WTC11 (cell line): ENCODE data around the gene P2RX6. TPM values are rescaled to one million over a fixed set of nuclear protein-coding genes. Genes with fewer than 3 reads are reported as not detected.

ENCODE experiments used
- ATAC-seq: fragments of 200-7000 bp; cut with Tn5 transposase; 2 replicates; pipeline ENCODE4 v1.10.0; 2021; ENCODE audit warnings: mild to moderate bottlenecking, moderate library complexity
- CTCF ChIA-PET: fragments of 300-600 bp; sonication (Branson Sonifier 250); formaldehyde crosslinking; loops from one replicate; lab custom pipeline; 2021; ENCODE audit warnings: antibody characterized with exemption; lab: Charles Lee
- POLR2A ChIA-PET: fragments of 350-600 bp; sonication (Branson Sonifier 250); formaldehyde crosslinking; loops from one replicate; lab custom pipeline; 2021; ENCODE audit warnings: antibody characterized with exemption; lab: Charles Lee
- DNase-seq: peaks from one replicate; pipeline ENCODE4 v3.0.0; 2021; ENCODE audit warnings: low spot score
- H3K27ac Mint-ChIP-seq: 2 replicates; pipeline ENCODE4 v1.8.0; 2021; ENCODE audit warnings: mixed read lengths
- H3K27me3 Mint-ChIP-seq: 2 replicates; pipeline ENCODE4 v1.8.0; 2021; ENCODE audit warnings: low read depth, mild to moderate bottlenecking, moderate library complexity, mixed read lengths
- H3K36me3 Mint-ChIP-seq: 2 replicates; pipeline ENCODE4 v1.8.0; 2021; ENCODE audit warnings: mixed read lengths
- H3K4me1 Mint-ChIP-seq: 2 replicates; pipeline ENCODE4 v1.8.0; 2022; ENCODE audit warnings: mixed read lengths
- H3K4me3 Mint-ChIP-seq: 2 replicates; pipeline ENCODE4 v1.8.0; 2021; ENCODE audit warnings: mild to moderate bottlenecking, moderate library complexity, mixed read lengths
- H3K9me3 Mint-ChIP-seq: 2 replicates; pipeline ENCODE4 v1.8.0; 2021; ENCODE audit warnings: mixed read lengths
- ATF2 ChIP-seq: sonication (generic); formaldehyde crosslinking; IDR thresholded peaks from 2 replicates; pipeline ENCODE4 v1.8.1; 2022; ENCODE audit warnings: low read depth, missing genetic modification reagents, borderline replicate concordance
- ERG ChIP-seq: fragments of 250-450 bp; sonication (Bioruptor Pico); IDR thresholded peaks from 2 replicates; pipeline ENCODE4 v1.8.0; 2021; ENCODE audit warnings: mild to moderate bottlenecking
- FOXP1 ChIP-seq: sonication (generic); formaldehyde crosslinking; IDR thresholded peaks from 2 replicates; pipeline ENCODE4 v1.8.0; 2022; ENCODE audit warnings: missing genetic modification reagents, mild to moderate bottlenecking, moderate library complexity, borderline replicate concordance
- GABPB1 ChIP-seq: sonication (generic); formaldehyde crosslinking; IDR thresholded peaks from 2 replicates; pipeline ENCODE4 v1.8.1; 2023; ENCODE audit warnings: mild to moderate bottlenecking, missing genetic modification reagents
- JAZF1 ChIP-seq: fragments of 250-450 bp; sonication (Bioruptor Pico); IDR thresholded peaks from 2 replicates; pipeline ENCODE4 v1.9.0; 2021; ENCODE audit warnings: moderate library complexity, mild to moderate bottlenecking, inconsistent platforms
- MAX ChIP-seq: sonication (generic); formaldehyde crosslinking; IDR thresholded peaks from 2 replicates; pipeline ENCODE4 v1.8.0; 2022; ENCODE audit warnings: mild to moderate bottlenecking, missing genetic modification reagents
- MLX ChIP-seq: sonication (generic); formaldehyde crosslinking; IDR thresholded peaks from 2 replicates; pipeline ENCODE4 v1.8.1; 2023; ENCODE audit warnings: mild to moderate bottlenecking, missing genetic modification reagents, moderate library complexity
- MYBL2 ChIP-seq: sonication (generic); formaldehyde crosslinking; IDR thresholded peaks from 2 replicates; pipeline ENCODE4 v1.8.1; 2023; ENCODE audit warnings: mild to moderate bottlenecking, moderate library complexity, missing genetic modification reagents
- NFE2L1 ChIP-seq: sonication (generic); formaldehyde crosslinking; IDR thresholded peaks from 2 replicates; pipeline ENCODE4 v1.8.1; 2023; ENCODE audit warnings: missing genetic modification reagents
- NFYB ChIP-seq: sonication (generic); formaldehyde crosslinking; conservative IDR thresholded peaks from 2 replicates; pipeline ENCODE4 v1.8.0; 2022; ENCODE audit warnings: low read depth, missing genetic modification reagents
- NR3C1 ChIP-seq: sonication (generic); formaldehyde crosslinking; conservative IDR thresholded peaks from 2 replicates; pipeline ENCODE4 v1.8.1; 2023; ENCODE audit warnings: low read depth, mild to moderate bottlenecking, missing genetic modification reagents
- RELA ChIP-seq: sonication (generic); formaldehyde crosslinking; IDR thresholded peaks from 2 replicates; pipeline ENCODE4 v1.8.1; 2022; ENCODE audit warnings: missing genetic modification reagents, mild to moderate bottlenecking, borderline replicate concordance
- RORB ChIP-seq: fragments of 250-450 bp; sonication (Bioruptor Pico); IDR thresholded peaks from 2 replicates; pipeline ENCODE4 v1.9.0; 2021; ENCODE audit warnings: mild to moderate bottlenecking
- SOX15 ChIP-seq: fragments of 250-450 bp; sonication (Bioruptor Pico); IDR thresholded peaks from 2 replicates; pipeline ENCODE4 v1.9.0; 2021; ENCODE audit warnings: mild to moderate bottlenecking
- TCF7 ChIP-seq: sonication (generic); formaldehyde crosslinking; IDR thresholded peaks from 2 replicates; pipeline ENCODE4 v1.8.0; 2022; ENCODE audit warnings: mild to moderate bottlenecking, low read depth, missing genetic modification reagents, moderate library complexity
- TEAD1 ChIP-seq: sonication (generic); formaldehyde crosslinking; IDR thresholded peaks from 2 replicates; pipeline ENCODE4 v1.8.0; 2022; ENCODE audit warnings: mild to moderate bottlenecking, missing genetic modification reagents
- TP53 ChIP-seq: sonication (generic); formaldehyde crosslinking; IDR thresholded peaks from 2 replicates; pipeline ENCODE4 v1.8.1; 2023; ENCODE audit warnings: mild to moderate bottlenecking, missing genetic modification reagents
- ZBTB21 ChIP-seq: sonication (generic); formaldehyde crosslinking; IDR thresholded peaks from 2 replicates; pipeline ENCODE4 v1.8.1; 2023; ENCODE audit warnings: mild to moderate bottlenecking, missing genetic modification reagents, borderline replicate concordance
- ZMAT4 ChIP-seq: fragments of 250-450 bp; sonication (Bioruptor Pico); IDR thresholded peaks from 2 replicates; pipeline ENCODE4 v1.9.0; 2021; ENCODE audit warnings: mild to moderate bottlenecking
- ZNF281 ChIP-seq: sonication (generic); formaldehyde crosslinking; IDR thresholded peaks from 2 replicates; pipeline ENCODE4 v1.8.0; 2023; ENCODE audit warnings: mild to moderate bottlenecking, missing genetic modification reagents
- ZNF423 ChIP-seq: fragments of 250-450 bp; sonication (Bioruptor Pico); IDR thresholded peaks from 2 replicates; pipeline ENCODE4 v2.1.2; 2022; ENCODE audit warnings: mild to moderate bottlenecking, moderate library complexity
- ZNF425 ChIP-seq: fragments of 250-450 bp; sonication (Bioruptor Pico); conservative IDR thresholded peaks from 2 replicates; pipeline ENCODE4 v1.9.0; 2021; ENCODE audit warnings: mild to moderate bottlenecking
- ZNF532 ChIP-seq: fragments of 250-450 bp; sonication (Bioruptor Pico); IDR thresholded peaks from 2 replicates; pipeline ENCODE4 v1.9.0; 2021; ENCODE audit warnings: mild to moderate bottlenecking, borderline replicate concordance
- total RNA-seq: library from RNA; stranded (reverse); gene quantifications from 3 replicates; pipeline ENCODE4 v1.2.3, GENCODE V29; 2021

P2RX6 gene
- total RNA-seq, 1 experiment from 2014 or later: 0.13 TPM

- DNase-seq (peak; percentile 63), ATAC-seq (peak; percentile 75)
- Mint-ChIP-seq H3K4me1 (peaks cover 6% of the 10 kb centered on the region), H3K9me3 (no peaks in the 10 kb centered on the region), H3K27me3 (peaks cover 33% of the 10 kb centered on the region), H3K4me3 (peak within 1 kb of the TSS; percentile 68), H3K27ac (no peak within 1 kb of the TSS), H3K36me3 (no peaks in the 10 kb centered on the region)
- ChIA-PET POLR2A (interaction anchor here (0.9 kb wide), 1 partner anchor 33 kb away, joined by 5 read pairs; no protein-coding TSS in a partner anchor), CTCF (interaction anchor here (0.6 to 2.1 kb wide), 4 partner anchors 11 to 141 kb away, joined by 3 to 16 read pairs (median 4); no protein-coding TSS in a partner anchor)
- 0 out of 2 replicates have a peak, but pooled peaks have one; percentile 36 for TF ChIP-seq RELA (CRISPR knock-in tag)
- no peak for TF ChIP-seq SOX15 (CRISPR knock-in tag)
- no peak for TF ChIP-seq ZNF423 (CRISPR knock-in tag)
- TF ChIP-seq RORB (CRISPR knock-in tag): no peak
- TF ChIP-seq TP53 (CRISPR knock-in tag): no peak
- 0 out of 2 replicates have a peak, but pooled peaks have one; percentile 66 for TF ChIP-seq TCF7 (CRISPR knock-in tag)
- TF ChIP-seq GABPB1: no peak
- peak; percentile 38; the same call in 1 of the 2 replicates for TF ChIP-seq ZNF281 (CRISPR knock-in tag)
- TF ChIP-seq JAZF1 (CRISPR knock-in tag): no peak
- TF ChIP-seq ZBTB21 (CRISPR knock-in tag): no peak
- TF ChIP-seq ZNF532: no peak
- TF ChIP-seq TEAD1 (CRISPR knock-in tag): no peak
- no peak for TF ChIP-seq FOXP1 (CRISPR knock-in tag)
- 0 out of 2 replicates have a peak, but pooled peaks have one; percentile 38 for TF ChIP-seq MYBL2 (CRISPR knock-in tag)
- TF ChIP-seq MAX (CRISPR knock-in tag): peak; percentile 50; the same call in 1 of the 2 replicates
- TF ChIP-seq ZMAT4: no peak
- no peak; the same call in 1 of the 2 replicates for TF ChIP-seq MLX
- TF ChIP-seq NR3C1 (CRISPR knock-in tag): no peak
- TF ChIP-seq NFE2L1: no peak
- no peak for TF ChIP-seq ZNF425 (CRISPR knock-in tag)
- TF ChIP-seq ERG: no peak
- no peak for TF ChIP-seq ATF2 (CRISPR knock-in tag)
- TF ChIP-seq NFYB (CRISPR knock-in tag): 0 out of 2 replicates have a peak, but pooled peaks have one; percentile 19
These were observed 17.3 kb downstream of the P2RX6 start, which contains the start of gene SLC7A4 for GRCh38 chr22:21032037-21032867. Gene SLC7A4 (minus strand): TSS chr22:21032561. CDS start chr22:21031812, 749 bp downstream.
